ENCODE measurements around the gene TFAP2A.

TFAP2A gene

DNA sequence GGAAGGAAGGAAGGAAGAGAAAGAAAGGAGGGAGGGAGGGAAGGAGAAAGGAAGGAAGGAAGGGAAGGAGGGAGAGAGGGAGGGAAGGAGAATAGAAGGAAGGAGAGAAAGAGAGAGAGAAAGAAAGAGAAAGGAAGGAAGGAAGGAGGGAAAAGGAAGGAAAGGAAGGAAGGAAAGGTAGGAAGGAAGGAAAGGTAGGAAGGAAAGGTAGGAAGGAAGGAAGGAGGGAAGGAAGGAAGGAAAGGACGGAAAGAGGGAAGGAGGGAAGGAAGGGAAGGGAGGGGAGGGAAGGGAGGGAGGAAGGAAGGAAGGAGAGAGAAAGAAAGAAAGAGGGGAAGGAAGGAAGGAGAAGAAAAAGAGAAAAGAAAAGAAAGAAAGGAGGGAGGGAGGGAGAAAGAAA lies 47.0 kb upstream of the TFAP2A start:
- Histone ChIP-seq H3K9me2 (ENCODE audit: low read depth, low read length) (no peaks in the 10 kb centered on the region), H3K27me3 (ENCODE audit: insufficient read depth, low read length) (no peaks in the 10 kb centered on the region), H3K4me3 (ENCODE audit: low read depth, low read length, poor library complexity, severe bottlenecking) (no peak overlapping the region), H3F3A (ENCODE audit: insufficient read depth, low read length) (no peaks in the 10 kb centered on the region), H4K20me1 (ENCODE audit: insufficient read depth, low read length) (no peaks in the 10 kb centered on the region), H3K36me3 (ENCODE audit: insufficient read depth, low read length) (no peaks in the 10 kb centered on the region), H3K79me2 (ENCODE audit: insufficient read depth, low read length) (no peaks in the 10 kb centered on the region), H3K27ac (ENCODE audit: low read depth, low read length, poor library complexity, severe bottlenecking) (no peak overlapping the region), H3K9ac (ENCODE audit: low read length) (no peak overlapping the region), H3K4me2 (ENCODE audit: low read length) (no peak overlapping the region), H3K9me3 (ENCODE audit: low read length) (no peaks in the 10 kb centered on the region), H3K4me1 (ENCODE audit: insufficient read depth, low read length, severe bottlenecking) (peaks cover 20% of the 10 kb centered on the region), H2AFZ (ENCODE audit: low read length) (no peak overlapping the region)
- TF ChIP-seq, protein P1, sequence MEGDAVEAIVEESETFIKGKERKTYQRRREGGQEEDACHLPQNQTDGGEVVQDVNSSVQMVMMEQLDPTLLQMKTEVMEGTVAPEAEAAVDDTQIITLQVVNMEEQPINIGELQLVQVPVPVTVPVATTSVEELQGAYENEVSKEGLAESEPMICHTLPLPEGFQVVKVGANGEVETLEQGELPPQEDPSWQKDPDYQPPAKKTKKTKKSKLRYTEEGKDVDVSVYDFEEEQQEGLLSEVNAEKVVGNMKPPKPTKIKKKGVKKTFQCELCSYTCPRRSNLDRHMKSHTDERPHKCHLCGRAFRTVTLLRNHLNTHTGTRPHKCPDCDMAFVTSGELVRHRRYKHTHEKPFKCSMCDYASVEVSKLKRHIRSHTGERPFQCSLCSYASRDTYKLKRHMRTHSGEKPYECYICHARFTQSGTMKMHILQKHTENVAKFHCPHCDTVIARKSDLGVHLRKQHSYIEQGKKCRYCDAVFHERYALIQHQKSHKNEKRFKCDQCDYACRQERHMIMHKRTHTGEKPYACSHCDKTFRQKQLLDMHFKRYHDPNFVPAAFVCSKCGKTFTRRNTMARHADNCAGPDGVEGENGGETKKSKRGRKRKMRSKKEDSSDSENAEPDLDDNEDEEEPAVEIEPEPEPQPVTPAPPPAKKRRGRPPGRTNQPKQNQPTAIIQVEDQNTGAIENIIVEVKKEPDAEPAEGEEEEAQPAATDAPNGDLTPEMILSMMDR (IDR thresholded peaks at IDR 0.05; ENCODE audit: low read length) = no peak
- no peak for TF ChIP-seq EZH2 (IDR thresholded peaks at IDR 0.05; ENCODE audit: borderline replicate concordance, low read length)

DNA sequence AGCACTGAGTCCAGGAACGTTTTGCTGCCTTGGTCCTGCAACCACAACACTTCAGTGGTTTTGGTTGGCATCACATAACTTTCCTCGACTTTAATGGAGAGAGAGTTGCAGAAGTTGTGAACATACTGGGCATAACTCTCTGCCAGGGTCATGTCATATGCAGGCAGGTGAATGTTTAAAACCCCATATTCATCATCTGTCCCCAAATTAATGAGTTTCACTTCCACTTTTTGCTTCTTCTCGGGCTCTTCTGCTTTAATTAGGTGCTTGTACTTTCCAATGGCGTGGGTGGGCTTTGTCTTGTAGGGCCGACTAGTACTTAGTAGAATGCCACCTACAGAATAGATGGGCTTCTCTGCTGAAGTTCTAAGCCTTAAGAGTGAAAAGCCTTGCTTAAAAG lies 45.2 kb upstream of the TFAP2A start:
- TF ChIP-seq, protein P1 (IDR thresholded peaks at IDR 0.05; ENCODE audit: low read length) = no peak
- TF ChIP-seq EZH2 (IDR thresholded peaks at IDR 0.05; ENCODE audit: borderline replicate concordance, low read length) = no peak
- Histone ChIP-seq H3K9ac (ENCODE audit: low read length) (no peak overlapping the region), H3F3A (ENCODE audit: insufficient read depth, low read length) (no peaks in the 10 kb centered on the region), H3K4me1 (ENCODE audit: insufficient read depth, low read length, severe bottlenecking) (peaks cover 20% of the 10 kb centered on the region), H3K9me3 (ENCODE audit: low read length) (no peaks in the 10 kb centered on the region), H3K36me3 (ENCODE audit: insufficient read depth, low read length) (no peaks in the 10 kb centered on the region), H4K20me1 (ENCODE audit: insufficient read depth, low read length) (no peaks in the 10 kb centered on the region), H3K4me3 (ENCODE audit: low read depth, low read length, poor library complexity, severe bottlenecking) (no peak overlapping the region), H3K27me3 (ENCODE audit: insufficient read depth, low read length) (no peaks in the 10 kb centered on the region), H3K4me2 (ENCODE audit: low read length) (peak overlapping the region; percentile 4; the same call in 1 of the 2 replicates), H3K79me2 (ENCODE audit: insufficient read depth, low read length) (no peaks in the 10 kb centered on the region), H3K27ac (ENCODE audit: low read depth, low read length, poor library complexity, severe bottlenecking) (no peak overlapping the region), H3K9me2 (ENCODE audit: low read depth, low read length) (no peaks in the 10 kb centered on the region), H2AFZ (ENCODE audit: low read length) (no peak overlapping the region)

DNA sequence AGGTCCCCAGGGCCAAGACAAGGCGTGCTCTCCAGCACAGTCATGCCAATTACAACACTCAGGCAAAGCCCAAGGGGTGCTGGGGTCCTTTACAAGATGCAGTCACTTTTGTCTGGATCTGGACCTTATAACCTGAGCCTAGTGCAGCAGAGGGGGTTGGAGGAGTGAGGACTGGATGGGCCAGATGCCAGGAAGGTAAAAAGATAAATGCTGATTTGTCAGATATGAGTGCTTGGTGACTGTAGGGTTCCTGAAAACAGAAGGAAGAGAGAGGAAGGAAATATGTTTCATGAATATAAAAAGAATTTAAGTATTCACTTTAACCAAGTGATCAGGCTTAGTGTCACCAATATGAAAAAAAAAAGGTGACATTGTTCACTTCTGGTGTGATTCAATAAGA lies 43.4 kb upstream of the TFAP2A start:
- TF ChIP-seq, protein P1 (IDR thresholded peaks at IDR 0.05; ENCODE audit: low read length) = no peak
- TF ChIP-seq EZH2 (IDR thresholded peaks at IDR 0.05; ENCODE audit: borderline replicate concordance, low read length) = no peak
- Histone ChIP-seq H3K36me3 (ENCODE audit: insufficient read depth, low read length) (no peaks in the 10 kb centered on the region), H3K9ac (ENCODE audit: low read length) (no peak overlapping the region), H3K9me2 (ENCODE audit: low read depth, low read length) (no peaks in the 10 kb centered on the region), H3K4me1 (ENCODE audit: insufficient read depth, low read length, severe bottlenecking) (peaks cover 14% of the 10 kb centered on the region), H2AFZ (ENCODE audit: low read length) (no peak overlapping the region), H3K4me2 (ENCODE audit: low read length) (no peak overlapping the region), H4K20me1 (ENCODE audit: insufficient read depth, low read length) (no peaks in the 10 kb centered on the region), H3K4me3 (ENCODE audit: low read depth, low read length, poor library complexity, severe bottlenecking) (no peak overlapping the region), H3F3A (ENCODE audit: insufficient read depth, low read length) (no peaks in the 10 kb centered on the region), H3K79me2 (ENCODE audit: insufficient read depth, low read length) (no peaks in the 10 kb centered on the region), H3K27me3 (ENCODE audit: insufficient read depth, low read length) (no peaks in the 10 kb centered on the region), H3K27ac (ENCODE audit: low read depth, low read length, poor library complexity, severe bottlenecking) (no peak overlapping the region), H3K9me3 (ENCODE audit: low read length) (no peaks in the 10 kb centered on the region)
